GM08714 (cell line): Measurements from ENCODE around the gene ANKRD11.

ENCODE experiments used
- H3K4me3 ChIP-seq: fragments of 200-500 bp; sonication (Bioruptor generic); 2 replicates; pipeline ENCODE4 v1.5.1; 2014; ENCODE audit warnings: mild to moderate bottlenecking, low read length, inconsistent platforms
- ZNF274 ChIP-seq: IDR thresholded peaks from 2 replicates; pipeline ENCODE4 v1.6.1; 2012; ENCODE audit warnings: mild to moderate bottlenecking, low read depth, low read length

ANKRD11 gene

GRCh38 chr16:89493776-89494175 is 3.4 kb upstream of the ANKRD11 start:
- H3K4me3 ChIP-seq = no peak overlapping the region
- TF ChIP-seq ZNF274 = no peak

- no peak for TF ChIP-seq ZNF274
- H3K4me3 ChIP-seq = peak overlapping the region; percentile 94; the same call in 1 of the 2 replicates
Measured at GRCh38 chr16:89491974-89492687, 1.8 kb upstream of the ANKRD11 start.

GRCh38 chr16:89491238-89491869 is 993 bp upstream of the ANKRD11 start:
- H3K4me3 ChIP-seq = peak overlapping the region; percentile 94
- TF ChIP-seq ZNF274 = no peak

GRCh38 chr16:89489898-89490438 is 393 bp downstream of the ANKRD11 start:
- TF ChIP-seq ZNF274 = no peak
- H3K4me3 ChIP-seq = peak overlapping the region; percentile 71

GRCh38 chr16:89489040-89489897 is 1.1 kb downstream of the ANKRD11 start:
- TF ChIP-seq ZNF274 = no peak
- peak overlapping the region; percentile 91 for H3K4me3 ChIP-seq

GRCh38 chr16:89485701-89486246 is 4.6 kb downstream of the ANKRD11 start:
- TF ChIP-seq ZNF274 = no peak
- H3K4me3 ChIP-seq = peak overlapping the region; percentile 47; the same call in 1 of the 2 replicates

GRCh38 chr16:89484923-89485679 is 5.3 kb downstream of the ANKRD11 start:
- no peak for TF ChIP-seq ZNF274
- peak overlapping the region; percentile 22; the same call in 1 of the 2 replicates for H3K4me3 ChIP-seq

GRCh38 chr16:89484041-89484501 is 6.3 kb downstream of the ANKRD11 start:
- TF ChIP-seq ZNF274 = no peak
- H3K4me3 ChIP-seq = peak overlapping the region; percentile 35; the same call in 1 of the 2 replicates

GRCh38 chr16:89482817-89483205 is 7.5 kb downstream of the ANKRD11 start:
- no peak for TF ChIP-seq ZNF274

GRCh38 chr16:89482150-89482816 is 8.1 kb downstream of the ANKRD11 start:
- TF ChIP-seq ZNF274 = no peak
- no peak overlapping the region for H3K4me3 ChIP-seq

More at GRCh38 chr16:89482817-89483205, 7.5 kb downstream of the ANKRD11 start:
- no peak overlapping the region for H3K4me3 ChIP-seq

GRCh38 chr16:89481356-89481955 is 8.9 kb downstream of the ANKRD11 start:
- H3K4me3 ChIP-seq = no peak overlapping the region
- TF ChIP-seq ZNF274 = no peak

GRCh38 chr16:89478576-89479221 is 11.7 kb downstream of the ANKRD11 start:
- no peak overlapping the region; the same call in 1 of the 2 replicates for H3K4me3 ChIP-seq
- TF ChIP-seq ZNF274 = no peak
